GM18858 (cell line): Measurements from ENCODE around the gene C20orf204.

Experiments used
- ATAC-seq: cut with Tn5 transposase; IDR thresholded peaks from one replicate; pipeline ENCODE4 v1.9.1; 2021; ENCODE audit not compliant: unreplicated experiment

The C20orf204 gene

DNA sequence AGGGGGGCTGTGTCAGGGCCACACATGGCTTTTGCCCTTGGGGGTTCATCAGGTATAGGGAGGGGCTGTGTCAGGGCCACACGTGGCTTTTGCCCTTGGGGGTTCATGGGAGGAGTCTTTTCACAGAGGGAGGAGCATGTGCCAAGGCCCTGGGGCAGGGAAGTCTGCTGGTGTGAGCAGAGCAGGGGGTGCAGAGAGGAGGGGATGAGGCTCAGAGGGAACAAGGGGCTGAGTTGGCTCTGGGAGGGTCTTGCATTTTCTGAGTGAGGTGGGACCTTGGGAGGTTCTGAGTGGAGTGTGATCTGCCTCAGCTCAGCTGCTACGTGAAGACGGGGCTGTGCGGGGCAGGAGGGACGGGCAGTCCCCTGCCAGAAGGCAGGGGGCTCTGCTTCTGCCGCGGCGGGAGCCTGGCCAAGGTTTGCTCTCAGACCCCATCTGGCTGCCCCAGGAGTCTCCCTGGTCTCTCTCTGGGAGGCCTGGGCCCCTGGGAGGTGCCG is 19.5 kb downstream of the C20orf204 start:
- ATAC-seq: no peak

DNA sequence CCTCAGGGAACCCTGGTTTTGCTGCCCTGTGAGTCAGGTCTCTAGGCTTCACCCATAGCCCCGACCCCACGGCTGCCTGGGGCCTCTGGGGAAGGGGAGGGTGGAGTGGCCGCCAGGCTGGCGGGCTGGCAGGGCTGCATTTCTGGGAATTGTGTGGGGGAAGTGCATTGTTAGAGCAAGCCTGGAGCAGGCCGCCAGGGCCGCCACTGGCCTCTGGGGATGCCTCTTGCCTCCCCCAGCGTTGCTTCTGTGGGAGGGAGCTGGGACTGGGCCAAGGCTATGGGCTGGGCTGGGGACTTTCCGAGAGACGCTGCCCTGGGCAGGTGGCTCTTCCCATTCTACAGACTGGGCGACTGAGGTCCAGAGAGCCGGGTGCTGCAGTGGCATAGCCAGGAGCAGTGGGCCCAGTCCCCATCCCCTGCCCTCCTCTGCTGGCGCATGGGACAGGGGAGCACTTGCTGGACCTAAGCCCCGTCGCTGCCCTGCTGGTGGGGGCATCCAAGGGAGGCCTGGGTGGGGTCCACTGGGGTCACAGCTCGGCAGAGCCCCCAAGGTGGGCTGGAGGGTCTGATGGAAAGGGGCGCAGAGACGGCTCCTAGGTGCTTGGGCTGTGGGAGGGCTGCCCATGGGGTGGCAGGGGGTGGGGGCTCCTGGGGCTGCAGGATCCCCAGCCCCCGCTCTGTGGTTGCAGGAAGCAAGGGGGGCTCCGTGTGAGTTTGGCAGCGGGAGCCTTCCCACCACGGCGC is 20.1 kb downstream of the C20orf204 start:
- ATAC-seq: no peak

DNA sequence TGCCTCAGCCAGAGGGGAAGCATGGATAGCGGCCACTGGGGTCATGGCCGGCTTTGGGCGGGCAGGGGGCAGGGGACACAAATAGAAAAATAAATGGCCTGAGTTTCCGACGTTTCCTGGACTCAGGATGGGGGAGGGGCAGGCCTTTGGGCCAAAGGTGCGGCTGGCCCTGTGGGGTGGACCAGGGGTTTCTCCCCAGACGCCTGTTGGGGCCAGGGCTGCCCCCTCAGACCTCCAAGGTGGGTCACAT is 20.6 kb downstream of the C20orf204 start:
- ATAC-seq: no peak

DNA sequence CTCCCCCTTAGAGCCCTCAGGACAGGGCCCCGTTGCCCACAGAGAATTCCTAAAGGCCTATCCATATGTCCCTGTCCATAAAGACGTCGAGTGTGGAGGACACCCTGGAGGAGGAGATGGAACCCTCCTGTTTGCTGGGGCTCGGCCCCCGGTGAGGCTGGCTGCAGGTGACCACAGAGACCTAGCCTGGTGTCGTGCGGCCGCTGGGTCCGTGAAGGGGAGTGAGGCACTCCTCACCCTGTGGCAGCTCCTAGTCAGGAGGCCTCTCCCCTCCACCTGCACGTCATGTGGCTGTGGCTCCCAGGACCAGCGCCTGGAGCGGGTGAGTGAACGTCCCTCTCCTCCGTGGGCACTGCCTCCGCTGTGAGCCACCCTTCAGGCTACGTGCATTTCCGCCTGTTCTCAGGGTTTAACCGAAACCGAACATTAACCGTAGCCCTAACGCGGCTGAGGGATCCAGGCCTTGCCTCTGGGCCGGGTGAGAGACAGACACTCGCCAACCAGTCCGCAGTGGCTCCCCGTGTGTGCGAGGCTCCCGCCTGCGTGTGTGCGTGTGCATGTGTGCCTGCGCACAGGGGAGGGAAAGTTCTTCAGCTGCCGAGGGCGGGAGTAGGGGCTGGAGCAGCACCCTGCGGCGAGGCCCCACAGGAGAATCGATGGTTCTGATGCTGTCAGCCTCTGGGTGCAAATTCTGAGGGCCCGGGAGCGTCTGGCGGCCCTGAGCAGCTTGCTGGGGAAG is 21.1 kb downstream of the C20orf204 start:
- no peak for ATAC-seq

DNA sequence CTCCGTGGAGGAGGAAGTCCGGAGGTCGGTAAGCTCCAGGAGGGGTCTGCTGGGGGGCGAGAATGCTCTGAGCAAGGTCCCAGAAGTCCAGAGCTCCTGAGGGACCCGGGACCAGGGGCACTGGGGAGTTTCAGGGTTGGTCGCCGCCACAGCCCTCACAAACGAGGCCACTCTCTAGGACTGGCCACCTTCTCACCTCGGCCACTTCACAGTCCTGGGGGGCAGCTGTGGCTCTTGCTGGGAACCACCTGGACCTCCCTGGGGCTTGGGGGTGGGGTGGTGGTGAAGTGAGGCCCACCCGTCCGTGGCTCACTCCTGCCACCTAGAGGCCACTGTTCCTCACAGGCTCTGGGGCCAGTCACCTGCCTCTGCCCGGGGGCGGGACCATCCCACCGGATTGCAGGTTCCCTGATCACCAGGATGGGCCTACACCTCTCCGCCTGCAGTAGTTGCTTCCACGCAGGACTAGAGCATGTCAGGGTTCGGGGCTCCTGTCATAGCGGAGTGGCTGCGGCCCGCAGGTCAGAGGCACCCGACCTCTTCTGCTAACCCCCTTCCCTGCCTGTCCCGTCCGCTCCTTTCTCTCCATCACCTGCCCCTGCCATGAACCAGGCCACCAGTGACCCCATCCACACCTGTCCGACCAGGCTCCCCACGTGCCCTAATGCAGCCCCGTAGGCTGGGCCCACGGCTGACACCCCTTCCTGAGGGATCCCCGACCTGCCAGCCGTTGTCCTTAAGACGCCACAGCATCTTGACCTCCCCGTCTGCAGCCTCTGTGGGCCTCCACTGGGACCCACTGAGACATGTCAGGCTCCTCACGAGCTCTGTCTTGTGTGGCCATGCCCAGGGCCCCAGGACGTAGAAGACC is 21.9 kb downstream of the C20orf204 start:
- ATAC-seq: no peak

DNA sequence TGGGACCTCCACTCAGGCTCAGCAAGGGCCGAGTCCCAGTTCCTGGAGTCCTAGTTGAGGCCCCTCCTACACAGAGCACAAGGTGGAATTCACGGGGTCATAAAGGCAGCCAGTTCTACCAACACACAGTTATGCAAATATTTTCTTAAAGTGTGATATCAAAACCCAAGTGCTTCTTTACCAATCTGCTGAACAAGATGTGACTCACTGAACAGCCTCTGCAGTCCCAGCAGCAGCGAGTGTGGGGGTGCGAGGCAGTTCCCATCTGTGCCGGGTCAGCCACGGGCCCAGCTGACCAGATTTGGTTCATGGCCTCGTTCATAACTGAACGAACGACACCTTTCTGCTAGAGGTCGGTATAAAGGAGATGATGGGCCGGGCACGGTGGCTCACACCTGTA is 22.6 kb downstream of the C20orf204 start:
- ATAC-seq: no peak

DNA sequence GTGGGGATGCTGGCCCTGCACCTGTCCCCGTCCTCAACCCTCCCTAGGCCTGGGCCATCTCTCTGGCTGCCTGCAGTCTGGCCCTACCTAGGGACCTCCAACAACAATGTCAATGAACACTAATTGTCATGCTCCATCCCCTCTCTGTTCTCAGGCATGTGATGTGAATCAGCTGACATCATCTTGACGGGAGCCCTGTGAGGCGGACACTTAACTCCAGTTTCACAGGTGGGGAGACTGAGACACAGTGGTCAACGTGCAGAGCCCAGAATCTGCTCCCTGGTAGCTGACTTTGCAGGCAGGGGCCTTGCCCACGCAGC is 26.3 kb downstream of the C20orf204 start:
- no peak for ATAC-seq

DNA sequence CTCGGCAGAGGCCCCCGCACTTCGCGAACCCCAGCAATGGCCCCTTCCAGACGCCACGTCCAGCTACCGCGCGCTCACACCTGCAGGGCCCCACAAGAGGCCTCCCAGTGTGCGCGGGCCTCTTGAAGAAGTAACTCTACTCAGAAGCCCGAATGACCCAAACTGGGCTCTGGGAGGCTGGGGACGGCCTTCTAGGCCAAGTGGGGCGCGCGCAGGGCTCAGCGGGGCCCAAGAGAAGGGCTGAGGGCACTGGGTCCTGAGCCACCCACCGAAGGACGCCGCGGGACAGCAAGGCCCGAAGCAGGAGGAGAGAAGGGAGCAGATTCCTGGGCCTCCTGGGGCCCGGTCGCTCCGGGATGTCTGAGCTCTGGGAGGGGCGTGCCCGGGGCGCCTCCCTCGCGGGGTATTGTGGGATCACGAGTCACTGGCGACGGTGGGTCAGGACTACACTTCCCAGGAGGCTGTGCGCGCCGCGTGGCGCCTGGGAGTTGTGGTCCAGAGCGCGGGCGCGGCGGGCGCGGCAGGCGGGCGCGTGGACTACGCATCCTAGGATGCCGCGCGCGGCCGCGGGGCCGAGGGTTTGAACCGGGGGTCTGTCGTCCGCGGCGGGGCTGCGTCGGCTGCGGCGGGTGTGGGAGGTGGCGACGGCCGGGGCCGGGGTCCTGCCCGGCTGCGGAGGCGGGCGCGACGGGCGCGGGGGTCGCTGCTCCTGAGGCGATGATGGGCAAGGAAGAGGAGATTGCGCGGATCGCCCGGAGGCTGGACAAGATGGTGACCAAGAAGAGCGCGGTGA is 26.8 kb downstream of the C20orf204 start, which contains the start of gene TCEA2:
TSS of gene TCEA2 (plus strand) at position 603 of the 793 bp plus-strand sequence. CDS start at position 718, 115 bp downstream.
- no peak for ATAC-seq

DNA sequence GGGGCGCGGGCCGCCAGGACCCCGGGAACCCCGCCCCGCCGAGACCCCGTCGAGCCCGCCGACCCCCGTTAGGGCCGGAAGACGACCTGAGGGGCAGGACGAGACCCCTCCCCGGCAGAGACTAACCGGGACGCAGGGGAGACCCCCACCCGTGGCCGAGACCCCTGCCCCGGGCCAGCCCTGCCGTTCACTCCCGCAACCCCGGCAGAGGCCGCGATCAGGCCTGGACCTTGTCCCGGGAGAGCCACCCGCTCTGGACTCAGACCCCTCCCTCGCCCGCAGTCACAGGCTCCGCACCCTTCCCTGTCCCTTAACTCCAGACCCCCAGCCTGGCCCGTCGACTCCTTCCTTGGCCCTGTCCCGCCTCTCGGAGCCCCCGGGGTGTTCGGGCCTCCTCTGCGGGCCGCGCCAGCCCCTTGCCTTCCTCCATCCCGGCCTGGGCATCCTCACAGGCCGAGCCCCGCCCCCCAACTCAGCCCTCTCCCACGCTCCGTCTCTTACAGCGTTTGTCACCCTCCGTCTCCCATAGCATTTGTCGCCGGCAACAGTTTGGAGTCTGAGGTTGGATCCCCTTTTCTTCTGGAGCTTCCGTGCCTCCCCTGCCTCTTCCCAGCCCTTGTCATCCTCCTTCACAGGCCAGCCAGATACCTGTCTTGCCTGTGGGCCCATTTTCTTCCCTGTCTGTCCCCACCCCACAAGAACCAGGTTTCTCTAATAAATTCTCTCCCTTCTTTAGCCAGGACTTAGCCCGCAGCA is 27.6 kb downstream of the C20orf204 start:
- no peak for ATAC-seq

DNA sequence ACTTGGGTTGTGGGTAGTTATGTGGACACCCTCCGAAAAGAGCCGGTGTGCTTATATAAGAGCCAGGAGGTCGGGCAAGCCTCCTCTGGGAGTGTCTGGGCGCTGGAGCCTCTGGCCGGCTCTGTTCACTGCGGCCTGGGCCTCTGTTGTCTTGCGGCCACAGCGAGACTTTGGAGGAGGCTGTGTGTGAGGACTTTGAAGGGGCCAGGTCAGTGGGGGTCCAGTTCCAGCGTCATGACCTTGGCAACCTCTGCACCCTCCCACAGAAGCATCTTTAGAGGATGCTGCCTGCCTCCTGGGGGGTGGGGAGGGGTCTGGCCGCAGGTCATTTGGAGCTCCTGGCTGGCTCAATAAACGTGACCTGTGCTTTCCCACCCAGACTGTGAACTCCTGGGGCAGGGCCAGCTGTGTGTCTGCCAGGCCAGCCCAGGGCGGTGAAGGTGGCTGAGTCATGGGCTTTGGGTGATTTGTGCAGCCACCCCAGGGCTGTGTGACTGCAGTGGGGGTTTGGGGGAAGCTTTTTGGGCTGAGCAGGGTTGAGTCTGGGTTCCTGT is 28.2 kb downstream of the C20orf204 start:
- ATAC-seq: no peak

DNA sequence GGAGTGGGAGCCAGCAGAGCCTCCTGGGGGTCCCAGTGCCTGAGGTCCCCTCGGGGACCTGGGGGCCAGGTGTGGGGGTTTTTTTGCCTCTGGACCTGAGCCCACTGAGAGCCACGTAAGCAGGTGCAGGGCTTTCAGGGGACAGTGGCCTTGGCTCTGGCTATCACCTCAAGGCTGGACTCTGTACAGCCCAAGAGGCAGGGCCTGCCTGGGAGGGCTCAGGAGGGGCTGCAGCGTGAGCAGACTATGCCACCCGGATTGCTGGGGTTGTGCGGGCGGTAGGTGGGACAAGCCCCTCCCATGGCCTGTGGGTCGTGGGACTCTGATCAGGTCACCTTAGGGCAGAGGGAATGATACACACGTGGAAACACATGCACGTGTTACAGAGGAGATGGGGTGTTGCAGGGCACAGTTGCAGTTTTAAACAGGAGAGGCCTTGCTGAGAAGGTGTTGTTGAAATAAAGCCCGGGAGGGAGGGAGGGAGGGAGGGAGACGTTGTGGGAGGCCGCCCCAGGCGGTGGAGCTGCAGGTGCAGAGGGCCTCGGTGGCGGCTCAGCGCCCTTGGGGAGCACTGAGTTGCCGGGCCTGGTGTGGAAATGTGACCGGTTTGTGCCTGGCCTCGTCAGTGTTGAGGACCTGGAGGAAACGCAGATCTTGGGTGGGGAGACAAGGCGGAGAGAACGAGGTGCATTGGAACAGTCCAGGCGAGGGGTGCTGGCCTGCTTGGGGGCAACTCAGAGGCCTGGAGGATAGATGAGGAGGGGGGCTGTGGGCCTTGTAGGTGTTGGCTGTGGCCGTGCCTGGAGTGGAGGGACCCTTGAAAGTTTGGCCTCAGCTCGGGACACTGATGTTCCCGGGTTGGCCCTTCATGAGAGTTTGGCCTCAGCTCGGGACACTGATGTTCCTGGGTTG is 29.3 kb downstream of the C20orf204 start:
- ATAC-seq: no peak

DNA sequence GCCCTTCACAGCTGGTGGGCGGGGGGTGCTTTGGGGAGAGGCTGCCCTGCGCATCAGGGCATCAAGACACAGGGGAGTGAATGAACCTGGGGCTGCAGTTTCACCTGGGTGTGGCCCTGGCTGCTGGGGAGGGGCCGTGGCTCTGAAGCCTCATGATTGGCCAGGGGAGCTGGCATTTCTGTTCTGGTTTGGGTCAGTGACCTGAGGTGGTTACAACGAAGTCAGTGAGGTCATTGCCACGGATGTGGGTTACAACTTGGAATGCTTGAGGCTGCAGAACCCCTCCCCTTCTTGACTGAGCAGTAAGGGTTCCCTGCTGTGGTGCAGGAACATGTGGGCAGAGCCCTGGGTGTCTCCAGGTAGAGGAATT is 30.0 kb downstream of the C20orf204 start:
- ATAC-seq: no peak

DNA sequence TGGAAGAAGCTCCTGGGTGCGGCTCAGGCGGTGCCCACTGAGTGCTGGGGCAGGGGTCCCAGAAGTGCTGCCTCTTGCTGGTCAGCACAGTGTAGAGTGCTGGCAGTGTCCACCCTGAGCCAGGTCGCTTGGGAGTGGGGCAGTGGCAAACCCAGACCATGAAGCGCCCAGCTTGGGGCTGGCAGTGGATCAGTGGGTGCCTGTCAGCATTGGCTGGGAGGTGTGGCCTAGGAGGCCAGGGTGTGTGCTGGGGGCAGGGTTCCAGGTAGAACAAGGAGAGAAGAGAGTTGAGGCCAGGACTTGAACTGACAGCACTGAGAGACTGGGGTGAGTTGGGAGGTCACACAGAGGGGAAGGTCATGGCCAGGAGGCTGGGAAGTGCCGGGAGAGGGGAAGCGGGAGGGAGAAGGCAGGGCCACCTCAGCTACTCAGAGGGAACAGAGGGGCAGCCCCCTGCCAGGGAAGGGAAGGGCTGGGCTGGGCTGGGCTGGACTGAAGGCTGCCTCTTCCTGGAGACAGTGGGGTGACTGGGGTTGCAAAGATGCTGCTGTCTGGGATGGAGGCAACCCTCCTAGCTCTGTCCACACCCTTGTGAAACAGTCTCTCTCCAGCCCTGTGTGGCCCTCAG is 31.1 kb downstream of the C20orf204 start:
- ATAC-seq: no peak

DNA sequence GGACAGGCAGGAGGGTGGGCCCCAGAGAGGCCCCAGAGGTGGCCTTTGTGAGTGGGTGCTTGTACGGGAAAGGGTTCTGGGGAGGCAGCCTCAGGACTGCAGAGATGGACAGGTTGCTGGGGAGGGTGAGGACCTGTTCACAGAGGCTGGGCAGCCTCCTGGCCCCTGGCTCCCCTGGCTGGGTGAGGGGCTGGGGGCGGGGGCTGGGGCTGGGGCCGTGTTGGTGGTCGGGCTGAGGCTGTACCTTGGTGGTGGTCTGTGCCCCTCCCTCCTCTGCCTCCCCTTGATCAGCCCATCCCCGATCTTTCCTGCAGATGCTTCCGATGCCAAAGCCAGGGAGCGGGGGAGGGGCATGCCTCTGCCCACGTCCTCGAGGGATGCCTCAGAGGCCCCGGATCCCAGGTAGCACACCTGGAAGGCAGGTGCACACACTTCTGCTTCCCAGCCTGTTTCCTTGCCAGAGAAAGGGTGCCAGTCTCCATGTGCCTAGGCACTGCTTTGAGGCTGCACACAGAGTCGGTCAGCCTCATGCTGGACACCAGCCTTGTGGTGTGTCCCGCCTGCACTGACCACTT is 31.8 kb downstream of the C20orf204 start:
- ATAC-seq: no peak

DNA sequence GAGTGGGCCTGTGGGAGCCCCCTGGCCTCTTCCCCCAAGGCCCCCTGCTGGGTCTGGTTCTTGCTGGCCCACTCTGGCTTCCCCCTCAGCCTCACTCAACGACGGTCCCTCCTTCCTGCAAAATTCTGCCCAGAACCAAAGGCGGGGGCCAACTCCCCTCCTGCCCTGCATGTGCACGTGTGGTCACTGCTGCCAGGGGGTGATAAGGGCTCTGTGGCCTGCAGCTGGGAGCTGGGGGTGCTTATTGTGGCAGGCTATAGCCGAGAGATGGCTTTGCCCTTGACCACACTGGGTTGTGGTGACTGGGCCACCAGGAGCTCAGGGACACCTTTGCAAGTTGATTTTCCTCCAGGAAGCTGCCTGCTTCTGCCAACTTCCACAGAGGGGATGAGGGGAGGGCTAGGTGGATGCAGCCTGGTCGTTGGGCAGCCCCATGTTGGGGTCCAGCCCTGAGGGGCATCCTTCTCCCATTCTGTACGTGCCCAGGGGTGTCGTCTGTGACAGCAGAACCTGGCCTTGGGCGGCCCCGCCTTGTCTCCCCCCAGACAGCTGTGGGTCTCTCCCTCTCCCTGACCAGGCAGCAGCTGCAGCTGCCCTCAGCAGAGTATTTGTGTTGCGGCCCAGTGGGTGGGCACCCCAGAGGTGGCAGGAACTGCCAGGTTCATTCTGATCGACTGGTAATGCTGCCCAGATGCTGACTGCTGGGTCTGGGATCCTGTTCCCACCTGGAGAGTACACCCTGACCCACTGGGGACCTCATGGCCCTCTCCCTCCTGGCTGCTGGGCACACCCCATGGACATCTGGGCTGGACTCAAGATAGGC is 32.6 kb downstream of the C20orf204 start:
- ATAC-seq: no peak

DNA sequence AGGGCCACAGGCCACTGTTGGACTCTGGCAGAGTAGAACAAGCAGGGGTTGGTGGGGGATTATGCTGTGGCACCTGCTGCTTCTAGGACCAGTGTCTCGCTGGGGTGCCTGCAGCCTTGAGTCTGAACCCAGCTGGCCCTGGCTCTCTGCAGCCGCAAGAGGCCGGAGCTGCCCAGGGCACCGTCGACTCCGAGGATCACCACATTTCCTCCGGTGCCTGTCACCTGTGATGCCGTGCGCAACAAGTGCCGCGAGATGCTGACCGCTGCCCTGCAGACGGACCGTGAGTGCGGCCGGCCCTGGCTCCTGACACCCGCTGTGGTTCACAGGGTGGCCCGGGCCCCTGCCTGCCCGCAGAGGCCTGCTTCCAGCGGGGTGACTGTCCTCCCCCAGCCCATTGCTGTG is 33.2 kb downstream of the C20orf204 start:
- no peak for ATAC-seq

DNA sequence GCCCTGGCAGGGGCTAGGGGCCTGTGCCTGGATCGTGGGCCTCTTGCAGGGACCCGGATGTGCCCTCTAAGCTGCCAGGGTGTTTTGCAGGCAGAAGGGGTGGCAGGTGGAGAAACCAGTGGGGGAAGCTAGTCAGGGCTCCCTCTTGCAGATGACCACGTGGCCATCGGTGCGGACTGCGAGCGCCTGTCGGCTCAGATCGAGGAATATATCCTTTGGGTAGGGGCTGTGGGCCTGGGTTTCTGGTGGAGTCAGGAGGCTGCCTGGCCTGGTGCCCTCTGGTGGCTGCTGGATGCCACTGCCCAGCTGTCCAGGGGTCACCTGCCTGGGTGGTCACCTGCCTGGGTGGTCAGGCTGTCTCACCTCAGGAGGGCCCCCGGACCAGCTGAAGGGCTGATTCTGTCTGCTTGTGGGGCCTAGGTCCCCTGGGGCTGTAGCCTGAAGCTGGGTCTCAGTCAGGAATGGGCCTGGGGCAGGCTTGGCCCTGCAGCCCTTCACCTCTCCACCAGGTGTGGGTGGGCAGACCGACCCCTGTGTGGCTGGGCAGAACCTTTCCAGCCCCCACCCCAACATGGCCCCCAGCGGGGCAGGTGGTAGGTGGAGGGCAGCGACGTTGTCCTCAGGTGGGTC is 33.7 kb downstream of the C20orf204 start:
- ATAC-seq: no peak
